ENCODE data around the gene PDCL3.

The PDCL3 gene

GRCh38 chr2:100612388-100613000, 49.7 kb downstream of the PDCL3 start:
- no peak for DNase-seq

GRCh38 chr2:100613719-100614118, 50.9 kb downstream of the PDCL3 start:
- DNase-seq, result no peak

- no peak for DNase-seq
Observed at GRCh38 chr2:100614455-100615000, 51.7 kb downstream of the PDCL3 start.

GRCh38 chr2:100615471-100615870, 52.7 kb downstream of the PDCL3 start:
- DNase-seq, result no peak

GRCh38 chr2:100615886-100616285, 53.1 kb downstream of the PDCL3 start:
- no peak for DNase-seq

- no peak for DNase-seq
Observed at GRCh38 chr2:100616841-100617390, 54.1 kb downstream of the PDCL3 start.

GRCh38 chr2:100619951-100620350, 57.2 kb downstream of the PDCL3 start:
- no peak for DNase-seq

- DNase-seq, result no peak
Observed at GRCh38 chr2:100620481-100620880, 57.7 kb downstream of the PDCL3 start.

GRCh38 chr2:100621371-100621951, 58.7 kb downstream of the PDCL3 start:
- no peak for DNase-seq

- DNase-seq, result no peak
Observed at GRCh38 chr2:100623033-100623715, 60.4 kb downstream of the PDCL3 start.

GRCh38 chr2:100623930-100624329, 61.1 kb downstream of the PDCL3 start:
- no peak for DNase-seq

- no peak for DNase-seq
Observed at GRCh38 chr2:100624536-100624935, 61.7 kb downstream of the PDCL3 start.

GRCh38 chr2:100625717-100626116, 62.9 kb downstream of the PDCL3 start:
- no peak for DNase-seq

Measured in cerebellar nuclear complex (tissue), 1 donor.